Measurements from ENCODE around the gene LATS2.

DNA sequence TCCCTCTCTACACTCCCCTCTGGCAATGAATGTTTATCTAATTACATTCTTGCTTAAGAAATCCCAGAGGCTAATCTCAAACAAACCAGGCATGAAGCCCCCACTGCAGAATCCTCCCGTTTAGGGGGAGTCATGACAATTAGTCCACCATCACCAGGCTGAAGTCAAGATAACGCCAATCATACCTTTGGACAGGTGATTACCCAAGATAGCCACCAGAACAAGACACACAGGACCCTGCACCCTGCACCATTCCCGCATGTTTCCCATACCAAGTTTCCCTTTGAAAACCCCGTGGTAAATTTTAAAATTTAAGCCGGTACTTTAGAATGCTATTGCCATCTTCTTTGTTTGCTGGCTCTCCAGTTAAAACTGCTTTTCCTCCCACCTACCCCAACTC lies 94.0 kb downstream of the LATS2 start:
- TF ChIP-seq, protein P1, sequence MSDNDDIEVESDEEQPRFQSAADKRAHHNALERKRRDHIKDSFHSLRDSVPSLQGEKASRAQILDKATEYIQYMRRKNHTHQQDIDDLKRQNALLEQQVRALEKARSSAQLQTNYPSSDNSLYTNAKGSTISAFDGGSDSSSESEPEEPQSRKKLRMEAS (IDR thresholded peaks at IDR 0.05) = no peak
- TF ChIP-seq, protein P2, sequence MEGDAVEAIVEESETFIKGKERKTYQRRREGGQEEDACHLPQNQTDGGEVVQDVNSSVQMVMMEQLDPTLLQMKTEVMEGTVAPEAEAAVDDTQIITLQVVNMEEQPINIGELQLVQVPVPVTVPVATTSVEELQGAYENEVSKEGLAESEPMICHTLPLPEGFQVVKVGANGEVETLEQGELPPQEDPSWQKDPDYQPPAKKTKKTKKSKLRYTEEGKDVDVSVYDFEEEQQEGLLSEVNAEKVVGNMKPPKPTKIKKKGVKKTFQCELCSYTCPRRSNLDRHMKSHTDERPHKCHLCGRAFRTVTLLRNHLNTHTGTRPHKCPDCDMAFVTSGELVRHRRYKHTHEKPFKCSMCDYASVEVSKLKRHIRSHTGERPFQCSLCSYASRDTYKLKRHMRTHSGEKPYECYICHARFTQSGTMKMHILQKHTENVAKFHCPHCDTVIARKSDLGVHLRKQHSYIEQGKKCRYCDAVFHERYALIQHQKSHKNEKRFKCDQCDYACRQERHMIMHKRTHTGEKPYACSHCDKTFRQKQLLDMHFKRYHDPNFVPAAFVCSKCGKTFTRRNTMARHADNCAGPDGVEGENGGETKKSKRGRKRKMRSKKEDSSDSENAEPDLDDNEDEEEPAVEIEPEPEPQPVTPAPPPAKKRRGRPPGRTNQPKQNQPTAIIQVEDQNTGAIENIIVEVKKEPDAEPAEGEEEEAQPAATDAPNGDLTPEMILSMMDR (IDR thresholded peaks at IDR 0.05; ENCODE audit: control extremely low read depth in 1 of 3, insufficient read depth in 1 of 3, low read depth in 1 of 3, low read length in 3 of 3) = no peak
- TF ChIP-seq YY1 (IDR thresholded peaks at IDR 0.05; ENCODE audit: low read depth, low read length) = no peak
- TF ChIP-seq RAD21 (IDR thresholded peaks at IDR 0.05 in 1 of 2, conservative IDR thresholded peaks at IDR 0.05 in 1 of 2; ENCODE audit: low read depth in 2 of 2, low read length in 2 of 2) = no peak
- TF ChIP-seq SUZ12 (IDR thresholded peaks at IDR 0.05; ENCODE audit: low read length) = no peak
- TF ChIP-seq EZH2 (IDR thresholded peaks at IDR 0.05; ENCODE audit: low read depth, low read length, severe bottlenecking) = no peak
- TF ChIP-seq, protein P3, sequence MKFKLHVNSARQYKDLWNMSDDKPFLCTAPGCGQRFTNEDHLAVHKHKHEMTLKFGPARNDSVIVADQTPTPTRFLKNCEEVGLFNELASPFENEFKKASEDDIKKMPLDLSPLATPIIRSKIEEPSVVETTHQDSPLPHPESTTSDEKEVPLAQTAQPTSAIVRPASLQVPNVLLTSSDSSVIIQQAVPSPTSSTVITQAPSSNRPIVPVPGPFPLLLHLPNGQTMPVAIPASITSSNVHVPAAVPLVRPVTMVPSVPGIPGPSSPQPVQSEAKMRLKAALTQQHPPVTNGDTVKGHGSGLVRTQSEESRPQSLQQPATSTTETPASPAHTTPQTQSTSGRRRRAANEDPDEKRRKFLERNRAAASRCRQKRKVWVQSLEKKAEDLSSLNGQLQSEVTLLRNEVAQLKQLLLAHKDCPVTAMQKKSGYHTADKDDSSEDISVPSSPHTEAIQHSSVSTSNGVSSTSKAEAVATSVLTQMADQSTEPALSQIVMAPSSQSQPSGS (IDR thresholded peaks at IDR 0.05; ENCODE audit: low read length) = no peak
- no peak for TF ChIP-seq PHF8 (conservative IDR thresholded peaks at IDR 0.05; ENCODE audit: low read depth, low read length)
- no peak for TF ChIP-seq RNF2 (IDR thresholded peaks at IDR 0.05; ENCODE audit: borderline replicate concordance, low read depth, low read length, missing control alignments, poor library complexity, severe bottlenecking)
- TF ChIP-seq, protein P4, sequence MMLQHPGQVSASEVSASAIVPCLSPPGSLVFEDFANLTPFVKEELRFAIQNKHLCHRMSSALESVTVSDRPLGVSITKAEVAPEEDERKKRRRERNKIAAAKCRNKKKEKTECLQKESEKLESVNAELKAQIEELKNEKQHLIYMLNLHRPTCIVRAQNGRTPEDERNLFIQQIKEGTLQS (IDR thresholded peaks at IDR 0.05; ENCODE audit: insufficient read depth, low read depth, low read length) = no peak
- no peak for TF ChIP-seq MAFK (IDR thresholded peaks at IDR 0.05; ENCODE audit: low read depth, low read length)
- no peak for TF ChIP-seq SP2 (IDR thresholded peaks at IDR 0.05; ENCODE audit: low read length)
